ENCODE results near the gene CUX1. TPM values are rescaled to one million over a fixed set of nuclear protein-coding genes. Genes with fewer than 3 reads are reported as not detected.

The CUX1 gene
- total and polyA plus RNA-seq, 2 donors (not counting 1 experiment from before 2014, with no cell fraction given) = 10.8 to 86.5 TPM

DNA sequence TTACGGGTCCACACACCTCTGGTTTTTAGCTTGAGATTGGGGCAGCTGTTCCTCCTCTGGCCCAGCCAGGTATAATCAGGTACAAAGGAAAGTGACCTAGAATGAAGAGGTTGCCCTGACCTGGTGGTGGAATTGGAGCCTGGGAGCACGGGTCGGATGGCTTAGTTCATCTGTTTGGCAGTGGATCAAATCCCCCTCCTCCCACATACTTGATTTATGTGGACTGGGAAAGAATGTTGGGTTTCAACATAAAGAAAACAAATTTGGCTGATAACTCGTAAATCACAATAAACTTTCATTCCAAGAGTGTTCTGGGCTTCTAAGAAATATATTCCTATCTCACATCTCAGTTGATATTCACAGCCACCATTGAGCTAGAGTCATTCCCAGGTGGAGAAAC, 186.8 kb downstream of the CUX1 start:
- Histone ChIP-seq H3K27ac (ENCODE audit: low read length in 2 of 2) (no peak overlapping the region), H3K4me1 (ENCODE audit: control insufficient read depth in 2 of 2, insufficient read depth in 2 of 2, low read length in 2 of 2) (peaks cover 0 to 2% of the 10 kb centered on the region in 2 donors), H3K27me3 (replicated peaks in 1 of 4; ENCODE audit: control extremely low read depth in 1 of 4, control insufficient read depth in 3 of 4, insufficient read depth in 4 of 4, low read length in 3 of 4) (no peaks in the 10 kb centered on the region), H3K9ac (ENCODE audit: low read length) (no peak overlapping the region), H3K9me3 (ENCODE audit: control extremely low read depth in 1 of 3, control insufficient read depth in 2 of 3, insufficient read depth in 1 of 3, low read length in 2 of 3) (no peaks in the 10 kb centered on the region), H3K4me3 (ENCODE audit: control extremely low read depth in 1 of 5, extremely low read depth in 1 of 5, insufficient read depth in 1 of 5, low read depth in 2 of 5, low read length in 4 of 5) (no peak overlapping the region), H4K20me1 (ENCODE audit: control insufficient read depth, insufficient read depth, low read length, poor library complexity, severe bottlenecking) (peaks cover 21% of the 10 kb centered on the region), H3K36me3 (replicated peaks in 1 of 2; ENCODE audit: control extremely low read depth in 1 of 2, control insufficient read depth in 1 of 2, extremely low read depth in 1 of 2, insufficient read depth in 2 of 2, low read length in 1 of 2) (no peaks in the 10 kb centered on the region), H2AFZ (ENCODE audit: insufficient read depth, low read depth, low read length, poor library complexity, severe bottlenecking) (no peak overlapping the region), H3K79me2 (ENCODE audit: control insufficient read depth, insufficient read depth, low read length) (peaks cover 37% of the 10 kb centered on the region), H3K4me2 (replicated peaks; ENCODE audit: low read depth, low read length, poor library complexity, severe bottlenecking) (no peak overlapping the region)
- ChIA-PET CTCF (no interaction called here), POLR2A (no interaction called here)
- peaks cover 3% of the 10 kb centered on the region for H3K4me1 Mint-ChIP-seq
- TF ChIP-seq, protein P1, sequence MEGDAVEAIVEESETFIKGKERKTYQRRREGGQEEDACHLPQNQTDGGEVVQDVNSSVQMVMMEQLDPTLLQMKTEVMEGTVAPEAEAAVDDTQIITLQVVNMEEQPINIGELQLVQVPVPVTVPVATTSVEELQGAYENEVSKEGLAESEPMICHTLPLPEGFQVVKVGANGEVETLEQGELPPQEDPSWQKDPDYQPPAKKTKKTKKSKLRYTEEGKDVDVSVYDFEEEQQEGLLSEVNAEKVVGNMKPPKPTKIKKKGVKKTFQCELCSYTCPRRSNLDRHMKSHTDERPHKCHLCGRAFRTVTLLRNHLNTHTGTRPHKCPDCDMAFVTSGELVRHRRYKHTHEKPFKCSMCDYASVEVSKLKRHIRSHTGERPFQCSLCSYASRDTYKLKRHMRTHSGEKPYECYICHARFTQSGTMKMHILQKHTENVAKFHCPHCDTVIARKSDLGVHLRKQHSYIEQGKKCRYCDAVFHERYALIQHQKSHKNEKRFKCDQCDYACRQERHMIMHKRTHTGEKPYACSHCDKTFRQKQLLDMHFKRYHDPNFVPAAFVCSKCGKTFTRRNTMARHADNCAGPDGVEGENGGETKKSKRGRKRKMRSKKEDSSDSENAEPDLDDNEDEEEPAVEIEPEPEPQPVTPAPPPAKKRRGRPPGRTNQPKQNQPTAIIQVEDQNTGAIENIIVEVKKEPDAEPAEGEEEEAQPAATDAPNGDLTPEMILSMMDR (IDR thresholded peaks at IDR 0.05) = no peak
- DNase-seq = no peak
- H3K4me3 Mint-ChIP-seq = no peak overlapping the region
- intact Hi-C loops (cut with micrococcal nuclease) = no loop called here
- no peak overlapping the region for H3K27ac Mint-ChIP-seq
- WGBS (ENCODE audit: insufficient coverage) = 100% methylated on average over 1 of the region's 4 CpGs
- H3K9me3 Mint-ChIP-seq (ENCODE audit: insufficient read depth) = no peaks in the 10 kb centered on the region
- H3K27me3 Mint-ChIP-seq = no peaks in the 10 kb centered on the region
- ATAC-seq (ENCODE audit: low read depth) = no peak

DNA sequence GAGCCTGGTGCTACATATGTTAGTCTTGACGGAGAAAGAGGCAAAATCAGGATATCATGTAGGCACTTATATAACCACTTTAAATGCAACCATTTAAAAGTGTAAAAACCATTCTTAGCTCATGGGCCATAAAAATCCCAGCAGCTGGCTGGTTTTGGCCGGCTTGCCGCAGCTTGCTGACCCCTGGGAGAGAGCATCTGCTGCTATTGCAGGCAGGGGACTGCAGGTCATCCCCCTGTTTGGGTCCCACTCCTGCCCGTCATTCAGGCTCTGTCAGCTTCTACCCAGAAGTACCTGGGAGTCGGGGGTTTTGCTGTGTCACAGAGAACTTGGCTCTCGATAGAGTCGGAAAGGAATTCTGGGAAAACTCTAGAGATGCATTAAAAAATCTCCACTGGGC, 187.4 kb downstream of the CUX1 start:
- H3K4me3 Mint-ChIP-seq = no peak overlapping the region
- intact Hi-C loops (cut with micrococcal nuclease) = no loop called here
- Histone ChIP-seq H3K4me3 (ENCODE audit: control extremely low read depth in 1 of 5, extremely low read depth in 1 of 5, insufficient read depth in 1 of 5, low read depth in 2 of 5, low read length in 4 of 5) (no peak overlapping the region), H4K20me1 (ENCODE audit: control insufficient read depth, insufficient read depth, low read length, poor library complexity, severe bottlenecking) (peaks cover 21% of the 10 kb centered on the region), H3K79me2 (ENCODE audit: control insufficient read depth, insufficient read depth, low read length) (peaks cover 33% of the 10 kb centered on the region), H3K36me3 (replicated peaks in 1 of 2; ENCODE audit: control extremely low read depth in 1 of 2, control insufficient read depth in 1 of 2, extremely low read depth in 1 of 2, insufficient read depth in 2 of 2, low read length in 1 of 2) (no peaks in the 10 kb centered on the region), H3K9ac (ENCODE audit: low read length) (no peak overlapping the region), H3K4me1 (ENCODE audit: control insufficient read depth in 2 of 2, insufficient read depth in 2 of 2, low read length in 2 of 2) (no peaks in the 10 kb centered on the region), H3K27me3 (replicated peaks in 1 of 4; ENCODE audit: control extremely low read depth in 1 of 4, control insufficient read depth in 3 of 4, insufficient read depth in 4 of 4, low read length in 3 of 4) (no peaks in the 10 kb centered on the region), H2AFZ (ENCODE audit: insufficient read depth, low read depth, low read length, poor library complexity, severe bottlenecking) (no peak overlapping the region), H3K27ac (ENCODE audit: low read length in 2 of 2) (no peak overlapping the region), H3K4me2 (replicated peaks; ENCODE audit: low read depth, low read length, poor library complexity, severe bottlenecking) (no peak overlapping the region), H3K9me3 (ENCODE audit: control extremely low read depth in 1 of 3, control insufficient read depth in 2 of 3, insufficient read depth in 1 of 3, low read length in 2 of 3) (no peaks in the 10 kb centered on the region)
- no peak overlapping the region for H3K27ac Mint-ChIP-seq
- H3K4me1 Mint-ChIP-seq = peaks cover 2% of the 10 kb centered on the region
- TF ChIP-seq EZH2 (IDR thresholded peaks at IDR 0.05; ENCODE audit: borderline replicate concordance, insufficient read depth, low read depth, low read length, poor library complexity, severe bottlenecking) = no peak
- TF ChIP-seq, protein P1 (IDR thresholded peaks at IDR 0.05) = no peak
- no peaks in the 10 kb centered on the region for H3K9me3 Mint-ChIP-seq (ENCODE audit: insufficient read depth)
- DNase-seq = no peak
- CTCF ChIA-PET = no interaction called here
- no peaks in the 10 kb centered on the region for H3K27me3 Mint-ChIP-seq
- 94% methylated on average over 7 of the region's 7 CpGs for WGBS (ENCODE audit: insufficient coverage)
- POLR2A ChIA-PET = no interaction called here
- no peak for ATAC-seq (ENCODE audit: low read depth)
